H1 (cell line): Measurements from ENCODE around the gene PRG2. TPM values are rescaled to one million over a fixed set of nuclear protein-coding genes. Genes with fewer than 3 reads are reported as not detected.
A peak's percentile ranks its signal among the peaks of the same experiment; 100 is the strongest.

Source experiments
- CTCF ChIA-PET: fragments of 300-600 bp; sonication (Branson Sonifier 250); formaldehyde crosslinking; loops from one replicate; lab custom pipeline; 2021; ENCODE audit not compliant: partially characterized antibody; lab: Charles Lee
- POLR2A ChIA-PET: fragments of 300-600 bp; sonication (Branson Sonifier 250); formaldehyde crosslinking; loops from one replicate; lab custom pipeline; 2021; ENCODE audit warnings: inconsistent platforms; ENCODE audit not compliant: partially characterized antibody; lab: Charles Lee
- DNase-seq, 2 experiments: peaks; one replicate each; pipeline versions ENCODE4 v3.0.0 to v3.0.0-alpha.2; 2010 to 2022; ENCODE audit warnings: low spot score in 2 of 2, low read depth in 1 of 2, mixed read lengths in 1 of 2
- FAIRE-seq: peaks from 2 replicates; lab custom pipeline; 2011; peaks lifted over from hg19 to GRCh38; lab: Jason Lieb, UNC
- H2AFZ ChIP-seq: 2 replicates; pipeline ENCODE4 v1.8.1; 2012; ENCODE audit warnings: low read length, inconsistent platforms
- H2AK5ac ChIP-seq: 2 replicates; pipeline ENCODE4 v1.6.1; 2013; ENCODE audit warnings: low read depth, low read length
- H2BK120ac ChIP-seq: replicated peaks from 2 replicates; pipeline ENCODE3; 2013; ENCODE audit warnings: low read depth, low read length, inconsistent platforms
- H2BK12ac ChIP-seq: 2 replicates; pipeline ENCODE4 v1.6.1; 2013; ENCODE audit warnings: low read depth, low read length
- H2BK15ac ChIP-seq: 2 replicates; pipeline ENCODE4 v1.6.1; 2013; ENCODE audit warnings: low read length
- H2BK20ac ChIP-seq: 2 replicates; pipeline ENCODE4 v1.6.1; 2013; ENCODE audit warnings: low read length
- H2BK5ac ChIP-seq: 2 replicates; pipeline ENCODE4 v1.6.1; 2013; ENCODE audit warnings: low read depth, low read length
- H3K14ac ChIP-seq: 2 replicates; pipeline ENCODE4 v1.6.1; 2013; ENCODE audit warnings: inconsistent platforms; ENCODE audit not compliant: insufficient read length
- H3K18ac ChIP-seq: 2 replicates; pipeline ENCODE4 v1.6.1; 2013; ENCODE audit warnings: low read length; ENCODE audit errors: extremely low read depth
- H3K23ac ChIP-seq: 2 replicates; pipeline ENCODE4 v1.6.1; 2013; ENCODE audit warnings: inconsistent platforms; ENCODE audit not compliant: insufficient read length
- H3K23me2 ChIP-seq: 2 replicates; pipeline ENCODE4 v1.6.1; 2013; ENCODE audit warnings: low read depth, low read length
- H3K27ac ChIP-seq: 2 replicates; pipeline ENCODE4 v1.6.1; 2011; ENCODE audit warnings: low read depth, low read length, inconsistent platforms
- H3K27me3 ChIP-seq, 4 experiments: replicated peaks in 1 of 4; 1 replicate in 1 of 4; 2 replicates in 3 of 4; pipeline versions ENCODE4 v1.6.1 to v1.8.1; 2011 to 2013; ENCODE audit warnings: low read length in 3 of 4, mild to moderate bottlenecking in 3 of 4, inconsistent platforms in 2 of 4, mixed read lengths in 2 of 4, moderate library complexity in 1 of 4; ENCODE audit not compliant: control insufficient read depth in 3 of 4, insufficient read depth in 3 of 4; ENCODE audit errors: extremely low read depth in 1 of 4
- H3K36me3 ChIP-seq, 4 experiments: 2 replicates each; pipeline versions ENCODE4 v1.6.1 to v1.8.1; 2011 to 2013; ENCODE audit warnings: mild to moderate bottlenecking in 4 of 4, low read length in 3 of 4, moderate library complexity in 2 of 4, control low read depth in 1 of 4, inconsistent platforms in 1 of 4; ENCODE audit not compliant: insufficient read depth in 4 of 4, control insufficient read depth in 2 of 4
- H3K4ac ChIP-seq: replicated peaks from 2 replicates; pipeline ENCODE3; 2013; ENCODE audit warnings: low read length, low read depth, mixed read lengths, inconsistent platforms; ENCODE audit not compliant: insufficient read length
- H3K4me1 ChIP-seq, 4 experiments: replicated peaks in 1 of 4; 1 replicate in 1 of 4; 2 replicates in 3 of 4; pipeline versions ENCODE4 v1.6.1 to v1.8.1; 2011 to 2013; ENCODE audit warnings: low read length in 3 of 4, inconsistent platforms in 2 of 4, mixed read lengths in 1 of 4; ENCODE audit not compliant: insufficient read depth in 4 of 4, control insufficient read depth in 3 of 4
- H3K4me2 ChIP-seq, 2 experiments: 2 replicates each; pipeline versions ENCODE4 v1.6.1 to v1.8.1; 2011 to 2013; ENCODE audit warnings: low read depth in 2 of 2, low read length in 2 of 2, control low read depth in 1 of 2, inconsistent platforms in 1 of 2, mild to moderate bottlenecking in 1 of 2; ENCODE audit not compliant: insufficient read depth in 1 of 2
- H3K4me3 ChIP-seq, 4 experiments: fragments of 200-600, 300-600 bp in 1 of 4; sonication (generic), shearing (Covaris generic), sonication (Bioruptor Twin) in 1 of 4; 2 replicates each; pipeline versions ENCODE4 v1.5.1 to v1.8.1; 2011 to 2016; ENCODE audit warnings: low read length in 4 of 4, low read depth in 3 of 4, control low read depth in 2 of 4, inconsistent platforms in 2 of 4, mild to moderate bottlenecking in 2 of 4, mixed read lengths in 1 of 4, moderate library complexity in 1 of 4; ENCODE audit not compliant: insufficient read depth in 2 of 4; ENCODE audit errors: extremely low read depth in 1 of 4
- H3K56ac ChIP-seq: replicated peaks from 2 replicates; pipeline ENCODE3; 2013; ENCODE audit warnings: low read depth, mild to moderate bottlenecking, mixed read lengths, low read length, inconsistent platforms; ENCODE audit not compliant: insufficient read length
- H3K79me1 ChIP-seq: 2 replicates; pipeline ENCODE4 v1.6.1; 2013; ENCODE audit warnings: low read depth, low read length, control low read depth
- H3K79me2 ChIP-seq, 2 experiments: 2 replicates each; pipeline versions ENCODE4 v1.6.1 to v1.8.1; 2012 to 2013; ENCODE audit warnings: low read length in 2 of 2, mild to moderate bottlenecking in 2 of 2, inconsistent platforms in 1 of 2; ENCODE audit not compliant: insufficient read depth in 2 of 2, control insufficient read depth in 1 of 2
- H3K9ac ChIP-seq, 4 experiments: replicated peaks in 1 of 4; 1 replicate in 1 of 4; 2 replicates in 3 of 4; pipeline versions ENCODE4 v1.6.1 to v1.8.1; 2011 to 2013; ENCODE audit warnings: low read depth in 3 of 4, low read length in 3 of 4, control low read depth in 2 of 4, mild to moderate bottlenecking in 2 of 4, moderate library complexity in 2 of 4, inconsistent platforms in 1 of 4; ENCODE audit errors: extremely low read depth in 1 of 4
- H3K9me3 ChIP-seq, 2 experiments: 2 replicates each; pipeline versions ENCODE4 v1.6.1 to v1.8.1; 2012 to 2013; ENCODE audit warnings: mild to moderate bottlenecking in 2 of 2, moderate library complexity in 2 of 2, control low read depth in 1 of 2, inconsistent platforms in 1 of 2, low read depth in 1 of 2, low read length in 1 of 2, mixed read lengths in 1 of 2; ENCODE audit not compliant: insufficient read depth in 2 of 2
- H4K20me1 ChIP-seq, 2 experiments: replicated peaks in 1 of 2; 2 replicates each; pipeline versions ENCODE3 to v1.8.1; 2011 to 2013; ENCODE audit warnings: inconsistent platforms in 2 of 2, low read length in 2 of 2, mild to moderate bottlenecking in 1 of 2; ENCODE audit not compliant: insufficient read depth in 2 of 2, control insufficient read depth in 1 of 2
- H4K5ac ChIP-seq: 2 replicates; pipeline ENCODE4 v1.6.1; 2013; ENCODE audit warnings: low read length, low read depth, mixed read lengths, inconsistent platforms; ENCODE audit not compliant: insufficient read length
- H4K8ac ChIP-seq: 2 replicates; pipeline ENCODE4 v1.8.0; 2013; ENCODE audit warnings: mild to moderate bottlenecking, moderate library complexity, low read length, inconsistent platforms; ENCODE audit not compliant: insufficient read depth; ENCODE audit errors: extremely low read depth
- H4K91ac ChIP-seq: replicated peaks from 2 replicates; pipeline ENCODE3; 2013; ENCODE audit warnings: low read length, mixed read lengths, inconsistent platforms; ENCODE audit not compliant: insufficient read length
- HDAC2 ChIP-seq, 2 experiments: fragments of 300-600 bp in 1 of 2; sonication (generic) in 1 of 2; IDR thresholded peaks; 2 replicates each; pipeline ENCODE4 v1.6.1; 2011 to 2012; ENCODE audit warnings: low read depth in 2 of 2, low read length in 2 of 2, mild to moderate bottlenecking in 2 of 2, moderate library complexity in 2 of 2, borderline replicate concordance in 1 of 2, inconsistent platforms in 1 of 2
- PHF8 ChIP-seq: fragments of 200-600 bp; sonication (generic); conservative IDR thresholded peaks from 2 replicates; pipeline ENCODE4 v1.7.1; 2012; ENCODE audit warnings: low read depth, mild to moderate bottlenecking, inconsistent platforms, low read length, moderate library complexity
- RNF2 ChIP-seq: fragments of 200-900, 300-1000 bp; sonication (generic); IDR thresholded peaks from 2 replicates; pipeline ENCODE4 v1.7.1; 2016; ENCODE audit warnings: borderline replicate concordance, low read depth, mild to moderate bottlenecking, antibody characterized with exemption, low read length; ENCODE audit not compliant: poor library complexity, severe bottlenecking; ENCODE audit errors: missing control alignments
- SIN3A ChIP-seq, 2 experiments: IDR thresholded peaks in 1 of 2; conservative IDR thresholded peaks in 1 of 2; 2 replicates each; pipeline ENCODE4 v1.6.1; 2011 to 2012; ENCODE audit warnings: low read length in 2 of 2, improper control_type of control experiment in 1 of 2, low read depth in 1 of 2, mild to moderate bottlenecking in 1 of 2
- TAF7 ChIP-seq: optimal IDR thresholded peaks from 2 replicates; pipeline ENCODE3; 2011; ENCODE audit warnings: low read depth, mild to moderate bottlenecking, inconsistent platforms, low read length, moderate library complexity, borderline replicate concordance
- WGBS, 2 experiments: shearing (Covaris generic) in 1 of 2; methylation state at CpG; one replicate each; pipeline versions ENCODE4 v1.1.6 to v1.1.7; 2013 to 2015; ENCODE audit warnings: low lambda C conversion rate in 2 of 2, mixed read lengths in 2 of 2, inconsistent platforms in 1 of 2, low coverage in 1 of 2, missing lambda C conversion rate in 1 of 2; ENCODE audit not compliant: insufficient replicate concordance in 2 of 2, insufficient coverage in 1 of 2, insufficient read length in 1 of 2; ENCODE audit errors: extremely low coverage in 1 of 2, missing lambda C conversion rate in 1 of 2; 5-methylcytosine and 5-hydroxymethylcytosine counted together
- polyA plus RNA-seq, 7 experiments: library from polyadenylated mRNA; depleted of rRNA in 3 of 7; stranded (reverse) in 5 of 7; unstranded in 2 of 7; fragments of >200 nt in 5 of 7; fragments of 200-250 nt in 2 of 7; gene quantifications; 1 replicate in 5 of 7; 2 replicates in 1 of 7; 4 replicates in 1 of 7; pipeline versions ENCODE4 v1.2.1 to v1.2.3, GENCODE V29; 2011 to 2013; ENCODE audit warnings: missing spikeins in 2 of 7, mixed read lengths in 2 of 7
- total RNA-seq: library from RNA; stranded (reverse); fragmentation: NEBNext Ultra II Directional; extraction: Animal tissue kit (Norgen Biotek cat#: 25700); gene quantifications from 2 replicates; pipeline ENCODE4 v1.2.1, GENCODE V29; 2021
- TF ChIP-seq, protein P1 (sequence below): IDR thresholded peaks from 2 replicates; pipeline ENCODE4 v1.6.1; 2012; ENCODE audit warnings: inconsistent platforms

PRG2 gene
- total and polyA plus RNA-seq, 2 of the 8 experiments (the other 6 are each of a cell fraction or from before 2014, with no cell fraction given) = 0.32 TPM; not detected in 1

DNA sequence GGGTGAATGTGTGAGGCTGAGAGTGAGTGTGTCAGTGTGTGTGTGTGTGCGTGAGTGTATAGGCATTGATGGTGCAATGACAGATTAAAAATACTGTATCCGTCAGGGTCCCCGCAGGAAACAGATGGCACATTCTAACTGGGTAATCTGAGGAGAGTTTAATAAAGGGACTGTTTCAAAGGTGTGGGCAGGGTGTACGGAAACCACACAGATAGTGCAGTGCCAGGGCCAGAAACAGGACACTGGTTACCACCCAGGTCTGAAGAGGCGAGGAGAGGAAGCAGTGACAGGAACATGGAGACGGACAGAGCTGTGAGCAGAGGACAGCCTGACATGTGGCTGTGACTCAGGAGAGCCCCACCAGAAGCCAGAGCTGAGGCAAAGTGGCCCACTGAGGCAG is 35.8 kb downstream of the PRG2 start:
- TF ChIP-seq PHF8 (no peak), TAF7 (no peak), HDAC2 (IDR thresholded peaks at IDR 0.05; ENCODE audit: borderline replicate concordance in 1 of 2, low read depth in 2 of 2, low read length in 2 of 2) (no peak), RNF2 (no peak), SIN3A (conservative IDR thresholded peaks at IDR 0.05 in 1 of 2, IDR thresholded peaks at IDR 0.05 in 1 of 2; ENCODE audit: low read depth in 1 of 2, low read length in 2 of 2) (no peak)
- TF ChIP-seq, protein P1, sequence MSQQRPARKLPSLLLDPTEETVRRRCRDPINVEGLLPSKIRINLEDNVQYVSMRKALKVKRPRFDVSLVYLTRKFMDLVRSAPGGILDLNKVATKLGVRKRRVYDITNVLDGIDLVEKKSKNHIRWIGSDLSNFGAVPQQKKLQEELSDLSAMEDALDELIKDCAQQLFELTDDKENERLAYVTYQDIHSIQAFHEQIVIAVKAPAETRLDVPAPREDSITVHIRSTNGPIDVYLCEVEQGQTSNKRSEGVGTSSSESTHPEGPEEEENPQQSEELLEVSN = no peak
- peaks cover under 1% of the 10 kb centered on the region; the same call in 1 of the 2 replicates for H3K23me2 ChIP-seq
- CTCF ChIA-PET = no interaction called here
- H3K79me1 ChIP-seq = no peaks in the 10 kb centered on the region
- H3K56ac ChIP-seq = no peak overlapping the region
- H3K4me3 ChIP-seq = no peak overlapping the region
- H3K27ac ChIP-seq = no peak overlapping the region
- H2AK5ac ChIP-seq = peak overlapping the region; percentile 85; the same call in 1 of the 2 replicates
- no peak overlapping the region for H3K18ac ChIP-seq
- H4K8ac ChIP-seq = no peak overlapping the region
- H3K36me3 ChIP-seq = no peaks in the 10 kb centered on the region
- H3K4me2 ChIP-seq = no peak overlapping the region
- no peaks in the 10 kb centered on the region; a peak in 2 of 7 replicates for H3K27me3 ChIP-seq
- no peaks in the 10 kb centered on the region for H3K79me2 ChIP-seq
- FAIRE-seq = no peak
- H2AFZ ChIP-seq = no peak overlapping the region
- no peak overlapping the region for H4K91ac ChIP-seq
- DNase-seq = no peak
- H3K9ac ChIP-seq = no peak overlapping the region
- POLR2A ChIA-PET = no interaction called here
- H3K4me1 ChIP-seq = peaks cover under 1 to 7% (median 3%) of the 10 kb centered on the region in 4 experiments; a peak in 5 of 7 replicates
- no peak overlapping the region for H3K14ac ChIP-seq
- H2BK20ac ChIP-seq = no peak overlapping the region
- WGBS, 2 experiments = 95% methylated on average over 6 of the region's 6 CpGs; no CpG with 5 or more reads in 1 of the 2 experiments
- H3K23ac ChIP-seq = no peak overlapping the region
- H3K4ac ChIP-seq = no peak overlapping the region
- H2BK15ac ChIP-seq = peak overlapping the region; percentile 98
- H4K20me1 ChIP-seq = no peaks in the 10 kb centered on the region
- no peaks in the 10 kb centered on the region for H3K9me3 ChIP-seq
- H2BK12ac ChIP-seq = peak overlapping the region; percentile 68; the same call in 1 of the 2 replicates
- no peak overlapping the region for H4K5ac ChIP-seq
- no peak overlapping the region for H2BK120ac ChIP-seq
- H2BK5ac ChIP-seq = no peak overlapping the region
